Fibroblast of lung (primary cell): ENCODE data around the gene DDX3Y.
A peak's percentile ranks its signal among the peaks of the same experiment; 100 is the strongest.

Source experiments
- EZH2 ChIP-seq: IDR thresholded peaks from 2 replicates; pipeline ENCODE4 v1.5.1; 2012; ENCODE audit warnings: low read length, control low read depth, mild to moderate bottlenecking; ENCODE audit errors: missing control alignments
- TF ChIP-seq, protein P1 (sequence below), 2 donors: IDR thresholded peaks in 1 of 2; conservative IDR thresholded peaks in 1 of 2; 1 replicate in 1 of 2; 2 replicates in 1 of 2; pipeline ENCODE4 v1.5.1; 2011 to 2012; ENCODE audit warnings: low read length in 2 of 2, control low read depth in 1 of 2, inconsistent platforms in 1 of 2, low read depth in 1 of 2, mild to moderate bottlenecking in 1 of 2

DNA sequence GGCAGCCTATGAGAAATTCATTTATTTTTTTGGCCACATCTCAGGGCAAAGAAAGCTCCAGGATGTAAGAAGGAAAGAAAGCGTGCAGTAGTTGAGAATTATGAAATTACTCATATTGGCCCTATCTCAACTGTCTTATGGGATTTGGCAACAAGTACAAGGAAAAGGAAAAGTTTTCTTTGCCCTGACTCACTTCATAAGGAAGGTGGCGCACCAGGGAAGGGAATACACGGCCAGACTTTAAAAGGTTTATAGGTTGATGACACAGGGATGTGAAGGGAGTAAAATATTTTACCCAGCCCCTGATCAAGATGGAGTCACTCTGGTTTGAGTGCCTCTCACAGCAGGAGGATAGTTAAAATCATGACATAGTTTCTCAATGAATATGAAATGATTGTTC is 23.4 kb downstream of the DDX3Y start:
- TF ChIP-seq, protein P1, sequence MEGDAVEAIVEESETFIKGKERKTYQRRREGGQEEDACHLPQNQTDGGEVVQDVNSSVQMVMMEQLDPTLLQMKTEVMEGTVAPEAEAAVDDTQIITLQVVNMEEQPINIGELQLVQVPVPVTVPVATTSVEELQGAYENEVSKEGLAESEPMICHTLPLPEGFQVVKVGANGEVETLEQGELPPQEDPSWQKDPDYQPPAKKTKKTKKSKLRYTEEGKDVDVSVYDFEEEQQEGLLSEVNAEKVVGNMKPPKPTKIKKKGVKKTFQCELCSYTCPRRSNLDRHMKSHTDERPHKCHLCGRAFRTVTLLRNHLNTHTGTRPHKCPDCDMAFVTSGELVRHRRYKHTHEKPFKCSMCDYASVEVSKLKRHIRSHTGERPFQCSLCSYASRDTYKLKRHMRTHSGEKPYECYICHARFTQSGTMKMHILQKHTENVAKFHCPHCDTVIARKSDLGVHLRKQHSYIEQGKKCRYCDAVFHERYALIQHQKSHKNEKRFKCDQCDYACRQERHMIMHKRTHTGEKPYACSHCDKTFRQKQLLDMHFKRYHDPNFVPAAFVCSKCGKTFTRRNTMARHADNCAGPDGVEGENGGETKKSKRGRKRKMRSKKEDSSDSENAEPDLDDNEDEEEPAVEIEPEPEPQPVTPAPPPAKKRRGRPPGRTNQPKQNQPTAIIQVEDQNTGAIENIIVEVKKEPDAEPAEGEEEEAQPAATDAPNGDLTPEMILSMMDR (conservative IDR thresholded peaks at IDR 0.05 in 1 of 2, IDR thresholded peaks at IDR 0.05 in 1 of 2; ENCODE audit: low read depth in 1 of 2, low read length in 2 of 2), result peak in 1 of 2 donors; percentile 8
- no peak for TF ChIP-seq EZH2
